ENCODE results near the gene METTL9. TPM values are rescaled to one million over a fixed set of nuclear protein-coding genes. Genes with fewer than 3 reads are reported as not detected.

Gene METTL9
- total and polyA plus RNA-seq, 2 donors = 97.7 to 155 TPM

GRCh38 chr16:21654466-21654865 lies 55.1 kb downstream of the METTL9 start:
- Histone ChIP-seq H3K27me3 (ENCODE audit: control insufficient read depth in 2 of 2, insufficient read depth in 1 of 2, low read length in 1 of 2) (no peaks in the 10 kb centered on the region), H3K9me3 (ENCODE audit: control insufficient read depth in 2 of 2, insufficient read depth in 1 of 2, low read length in 1 of 2) (no peaks in the 10 kb centered on the region), H3K4me3 (ENCODE audit: low read length in 2 of 2) (no peak overlapping the region), H3K27ac (ENCODE audit: low read depth in 1 of 2, low read length in 1 of 2) (no peak overlapping the region), H3K36me3 (ENCODE audit: control insufficient read depth in 2 of 2, insufficient read depth in 2 of 2, low read length in 1 of 2) (peaks cover 4 to 7% of the 10 kb centered on the region in 2 donors), H3K4me1 (ENCODE audit: control insufficient read depth in 2 of 2, insufficient read depth in 2 of 2, low read length in 2 of 2) (peaks cover 0 to 9% of the 10 kb centered on the region in 2 donors)
- 97% methylated on average over 1 of the region's 1 CpG for WGBS
- no peak for DNase-seq (ENCODE audit: low read depth in 6 of 9, low spot score in 9 of 9)

- Histone ChIP-seq H3K36me3 (ENCODE audit: control insufficient read depth in 2 of 2, insufficient read depth in 2 of 2, low read length in 1 of 2) (peaks cover 4 to 7% of the 10 kb centered on the region in 2 donors), H3K4me1 (ENCODE audit: control insufficient read depth in 2 of 2, insufficient read depth in 2 of 2, low read length in 2 of 2) (peaks cover 0 to 7% of the 10 kb centered on the region in 2 donors), H3K4me3 (ENCODE audit: low read length in 2 of 2) (no peak overlapping the region), H3K9me3 (ENCODE audit: control insufficient read depth in 2 of 2, insufficient read depth in 1 of 2, low read length in 1 of 2) (no peaks in the 10 kb centered on the region), H3K27me3 (ENCODE audit: control insufficient read depth in 2 of 2, insufficient read depth in 1 of 2, low read length in 1 of 2) (no peaks in the 10 kb centered on the region), H3K27ac (ENCODE audit: low read depth in 1 of 2, low read length in 1 of 2) (no peak overlapping the region)
- WGBS = 70% methylated on average over 2 of the region's 2 CpGs
- DNase-seq (ENCODE audit: low read depth in 6 of 9, low spot score in 9 of 9) = no peak
Measured at GRCh38 chr16:21654881-21655280, 55.5 kb downstream of the METTL9 start.

- 4% methylated on average over 4 of the region's 4 CpGs for WGBS
- DNase-seq (ENCODE audit: low read depth in 6 of 9, low spot score in 9 of 9) = peak in 7 of 9 donors; percentile 45 to 82 (median 69)
- peaks cover 2 to 4% of the 10 kb centered on the region in 2 donors for H3K4me1 ChIP-seq (ENCODE audit: control insufficient read depth in 2 of 2, insufficient read depth in 2 of 2, low read length in 2 of 2)
- no peak overlapping the region for H3K4me3 ChIP-seq (ENCODE audit: low read length in 2 of 2)
- H3K27ac ChIP-seq (ENCODE audit: low read depth in 1 of 2, low read length in 1 of 2) = peak overlapping the region in 1 of 2 donors; percentile 19
- H3K27me3 ChIP-seq (ENCODE audit: control insufficient read depth in 2 of 2, insufficient read depth in 1 of 2, low read length in 1 of 2) = no peaks in the 10 kb centered on the region
- H3K36me3 ChIP-seq (ENCODE audit: control insufficient read depth in 2 of 2, insufficient read depth in 2 of 2, low read length in 1 of 2) = peaks cover 4 to 7% of the 10 kb centered on the region in 2 donors
- no peaks in the 10 kb centered on the region for H3K9me3 ChIP-seq (ENCODE audit: control insufficient read depth in 2 of 2, insufficient read depth in 1 of 2, low read length in 1 of 2)
Measured at GRCh38 chr16:21656795-21657768, 57.7 kb downstream of the METTL9 start.

DNA sequence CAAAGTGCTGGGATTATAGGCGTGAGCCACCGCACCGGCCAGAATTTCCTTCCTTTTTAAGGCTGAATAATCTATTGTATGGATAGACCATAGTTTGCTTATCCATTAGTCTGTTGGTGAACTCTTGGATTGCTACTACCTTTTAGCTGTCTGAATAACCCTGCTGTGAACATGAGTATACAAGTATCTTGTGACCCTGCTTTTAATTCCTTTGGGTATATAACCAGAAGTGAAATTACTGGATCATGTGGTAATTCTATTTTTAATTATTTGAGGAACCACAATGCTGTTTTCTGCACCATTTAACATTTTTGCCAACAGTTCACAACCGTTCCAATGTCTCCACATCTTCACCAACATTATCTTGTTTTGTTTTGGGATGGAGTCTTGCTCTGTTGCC lies 59.7 kb downstream of the METTL9 start:
- 93% methylated on average over 4 of the region's 4 CpGs for WGBS
- Histone ChIP-seq H3K4me3 (ENCODE audit: low read length in 2 of 2) (no peak overlapping the region), H3K9me3 (ENCODE audit: control insufficient read depth in 2 of 2, insufficient read depth in 1 of 2, low read length in 1 of 2) (no peaks in the 10 kb centered on the region), H3K27ac (ENCODE audit: low read depth in 1 of 2, low read length in 1 of 2) (no peak overlapping the region), H3K27me3 (ENCODE audit: control insufficient read depth in 2 of 2, insufficient read depth in 1 of 2, low read length in 1 of 2) (peaks cover 0 to 10% of the 10 kb centered on the region in 2 donors), H3K4me1 (ENCODE audit: control insufficient read depth in 2 of 2, insufficient read depth in 2 of 2, low read length in 2 of 2) (peaks cover 4 to 6% of the 10 kb centered on the region in 2 donors), H3K36me3 (ENCODE audit: control insufficient read depth in 2 of 2, insufficient read depth in 2 of 2, low read length in 1 of 2) (peaks cover 4 to 7% of the 10 kb centered on the region in 2 donors)
- no peak for DNase-seq (ENCODE audit: low read depth in 6 of 9, low spot score in 9 of 9)

DNA sequence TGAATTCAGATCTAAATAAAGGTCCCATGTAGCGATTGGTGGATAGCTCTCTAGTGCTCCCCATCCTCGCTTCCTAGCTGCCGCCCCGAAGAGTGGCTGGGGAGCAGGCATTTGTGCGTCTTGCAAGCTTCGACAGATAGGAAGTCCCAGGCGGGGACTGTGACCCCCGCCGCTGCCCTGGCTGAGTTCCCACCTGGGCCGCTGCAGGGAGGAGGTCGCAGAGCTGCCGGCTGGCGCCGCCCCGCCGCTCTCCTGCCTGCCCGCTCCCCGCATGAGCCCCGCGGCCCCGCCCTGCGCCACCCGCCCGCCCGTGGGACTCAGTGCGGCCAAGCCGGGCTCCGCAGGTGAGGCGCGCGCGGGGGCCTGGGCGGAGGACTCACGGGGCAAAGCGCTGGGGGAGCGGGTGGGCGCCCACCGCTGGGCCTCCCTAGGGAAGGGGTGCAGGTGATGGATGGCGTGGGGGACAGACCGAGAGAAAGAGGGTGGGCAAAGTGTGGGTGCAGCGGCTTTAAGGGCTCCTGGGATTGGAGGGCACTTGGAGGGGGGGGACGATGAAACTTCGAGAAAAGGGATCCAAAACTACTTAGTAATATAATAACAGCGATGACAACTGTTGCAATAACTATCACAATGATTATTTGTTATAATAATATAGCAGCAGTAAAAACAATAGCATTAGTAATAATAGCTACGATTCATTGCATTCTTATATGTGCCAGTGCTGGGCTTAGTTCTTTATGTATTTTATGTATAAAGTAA lies 64.7 kb downstream of the METTL9 start, which contains the start of gene OTOA:
Gene OTOA (plus strand): TSS at position 80 of the 759 bp plus-strand sequence. CDS start 14,547 bp downstream, outside the sequence.
- no peaks in the 10 kb centered on the region for H3K36me3 ChIP-seq (ENCODE audit: control insufficient read depth in 2 of 2, insufficient read depth in 2 of 2, low read length in 1 of 2)
- peak in 4 of 9 donors; percentile 26 to 51 (median 34) for DNase-seq (ENCODE audit: low read depth in 6 of 9, low spot score in 9 of 9)
- peaks cover 4 to 6% of the 10 kb centered on the region in 2 donors for H3K4me1 ChIP-seq (ENCODE audit: control insufficient read depth in 2 of 2, insufficient read depth in 2 of 2, low read length in 2 of 2)
- no peaks in the 10 kb centered on the region for H3K9me3 ChIP-seq (ENCODE audit: control insufficient read depth in 2 of 2, insufficient read depth in 1 of 2, low read length in 1 of 2)
- H3K27ac ChIP-seq (ENCODE audit: low read depth in 1 of 2, low read length in 1 of 2) = no peak within 1 kb of the TSS
- WGBS = 11% methylated on average over 45 of the region's 45 CpGs
- peak within 1 kb of the TSS in 1 of 2 donors; percentile 38 for H3K4me3 ChIP-seq (ENCODE audit: low read length in 2 of 2)
- H3K27me3 ChIP-seq (ENCODE audit: control insufficient read depth in 2 of 2, insufficient read depth in 1 of 2, low read length in 1 of 2) = peaks cover 0 to 25% of the 10 kb centered on the region in 2 donors

GRCh38 chr16:21664801-21665492 lies 65.6 kb downstream of the METTL9 start:
- Histone ChIP-seq H3K36me3 (ENCODE audit: control insufficient read depth in 2 of 2, insufficient read depth in 2 of 2, low read length in 1 of 2) (no peaks in the 10 kb centered on the region), H3K4me3 (ENCODE audit: low read length in 2 of 2) (no peak overlapping the region), H3K27me3 (ENCODE audit: control insufficient read depth in 2 of 2, insufficient read depth in 1 of 2, low read length in 1 of 2) (peaks cover 0 to 25% of the 10 kb centered on the region in 2 donors), H3K4me1 (ENCODE audit: control insufficient read depth in 2 of 2, insufficient read depth in 2 of 2, low read length in 2 of 2) (peaks cover 4 to 6% of the 10 kb centered on the region in 2 donors), H3K27ac (ENCODE audit: low read depth in 1 of 2, low read length in 1 of 2) (no peak overlapping the region), H3K9me3 (ENCODE audit: control insufficient read depth in 2 of 2, insufficient read depth in 1 of 2, low read length in 1 of 2) (no peaks in the 10 kb centered on the region)
- WGBS = 98% methylated on average over 10 of the region's 10 CpGs
- no peak for DNase-seq (ENCODE audit: low read depth in 6 of 9, low spot score in 9 of 9)

- Histone ChIP-seq H3K27ac (ENCODE audit: low read depth in 1 of 2, low read length in 1 of 2) (no peak overlapping the region), H3K9me3 (ENCODE audit: control insufficient read depth in 2 of 2, insufficient read depth in 1 of 2, low read length in 1 of 2) (no peaks in the 10 kb centered on the region), H3K27me3 (ENCODE audit: control insufficient read depth in 2 of 2, insufficient read depth in 1 of 2, low read length in 1 of 2) (peaks cover 0 to 25% of the 10 kb centered on the region in 2 donors), H3K4me1 (ENCODE audit: control insufficient read depth in 2 of 2, insufficient read depth in 2 of 2, low read length in 2 of 2) (peaks cover 4% of the 10 kb centered on the region in 2 donors), H3K4me3 (ENCODE audit: low read length in 2 of 2) (no peak overlapping the region), H3K36me3 (ENCODE audit: control insufficient read depth in 2 of 2, insufficient read depth in 2 of 2, low read length in 1 of 2) (no peaks in the 10 kb centered on the region)
- 91% methylated on average over 3 of the region's 3 CpGs for WGBS
- DNase-seq (ENCODE audit: low read depth in 6 of 9, low spot score in 9 of 9) = no peak
Measured at GRCh38 chr16:21666772-21667171, 67.4 kb downstream of the METTL9 start.

DNA sequence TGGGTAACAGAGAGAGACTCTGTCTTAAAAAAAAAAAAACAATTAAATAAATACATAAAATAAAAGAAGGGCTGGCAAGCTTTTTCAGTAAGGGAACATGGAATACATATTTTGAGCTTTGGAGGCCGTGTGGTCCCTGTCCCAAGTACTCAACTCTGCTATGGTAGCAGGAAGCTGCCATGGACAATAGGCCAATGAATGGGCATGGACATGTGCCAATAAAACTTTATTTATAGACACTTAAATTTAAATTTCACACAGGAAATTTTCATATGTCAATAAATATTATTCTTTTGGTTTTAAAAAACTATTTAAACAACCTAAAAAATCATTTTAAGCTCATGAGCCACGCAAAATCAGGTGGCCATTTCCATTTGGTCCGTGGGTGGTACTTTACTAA lies 68.2 kb downstream of the METTL9 start:
- peaks cover 4% of the 10 kb centered on the region in 2 donors for H3K4me1 ChIP-seq (ENCODE audit: control insufficient read depth in 2 of 2, insufficient read depth in 2 of 2, low read length in 2 of 2)
- H3K27me3 ChIP-seq (ENCODE audit: control insufficient read depth in 2 of 2, insufficient read depth in 1 of 2, low read length in 1 of 2) = peaks cover 0 to 25% of the 10 kb centered on the region in 2 donors
- H3K27ac ChIP-seq (ENCODE audit: low read depth in 1 of 2, low read length in 1 of 2) = no peak overlapping the region
- WGBS = 97% methylated on average over 3 of the region's 3 CpGs
- DNase-seq (ENCODE audit: low read depth in 6 of 9, low spot score in 9 of 9) = no peak
- H3K4me3 ChIP-seq (ENCODE audit: low read length in 2 of 2) = no peak overlapping the region
- H3K36me3 ChIP-seq (ENCODE audit: control insufficient read depth in 2 of 2, insufficient read depth in 2 of 2, low read length in 1 of 2) = no peaks in the 10 kb centered on the region
- H3K9me3 ChIP-seq (ENCODE audit: control insufficient read depth in 2 of 2, insufficient read depth in 1 of 2, low read length in 1 of 2) = no peaks in the 10 kb centered on the region

Data from thymus (tissue), 11 donors.